ENCODE measurements around the gene KRT3. TPM values are rescaled to one million over a fixed set of nuclear protein-coding genes. Genes with fewer than 3 reads are reported as not detected.

Gene KRT3
- total RNA-seq, 1 experiment from 2014 or later: not detected

DNA sequence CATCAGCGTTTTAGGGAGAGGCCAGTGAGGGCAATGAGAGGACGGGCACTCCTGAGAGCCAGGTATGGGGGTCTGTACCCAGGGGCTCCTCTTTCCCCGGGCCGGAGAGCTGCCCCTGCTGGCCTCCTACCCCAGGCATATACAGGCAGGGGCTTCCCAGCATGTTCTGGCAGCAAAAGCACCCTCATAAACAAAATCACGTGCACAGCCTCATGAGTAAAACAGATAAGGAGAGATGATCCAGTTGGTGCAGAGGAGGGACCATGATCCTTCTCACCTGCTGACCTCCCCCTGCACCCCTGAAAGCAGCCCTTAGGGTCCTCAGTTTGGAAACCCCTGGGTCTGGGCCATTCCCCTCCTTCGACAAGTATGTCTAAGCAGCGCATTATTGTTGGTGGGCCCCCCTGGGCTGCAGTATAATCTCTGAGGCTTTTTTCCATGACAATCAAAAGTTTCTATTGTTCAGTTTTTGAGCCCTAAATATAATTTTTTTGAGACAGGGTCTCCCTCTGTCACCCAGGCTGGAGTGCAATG lies 23.0 kb upstream of the KRT3 start:
- Histone ChIP-seq H3K4me3 (replicated peaks in 1 of 2; ENCODE audit: low read depth in 1 of 2, low read length in 2 of 2) (no peak overlapping the region), H3K9me3 (ENCODE audit: control insufficient read depth in 1 of 2, insufficient read depth in 1 of 2, low read depth in 1 of 2, low read length in 2 of 2) (no peaks in the 10 kb centered on the region), H3K4me2 (ENCODE audit: low read length) (no peak overlapping the region), H3K9me2 (ENCODE audit: insufficient read depth) (no peaks in the 10 kb centered on the region), H3K27ac (ENCODE audit: low read depth, low read length) (no peak overlapping the region), H2AFZ (ENCODE audit: low read depth, low read length, poor library complexity, severe bottlenecking) (no peak overlapping the region), H4K20me1 (ENCODE audit: insufficient read depth) (no peaks in the 10 kb centered on the region), H3K79me2 (ENCODE audit: insufficient read depth, low read length) (no peaks in the 10 kb centered on the region), H3K27me3 (ENCODE audit: insufficient read depth, low read length) (0 out of 2 replicates have a peak, but pooled peaks cover 2% of the 10 kb centered on the region), H3K9ac (ENCODE audit: low read length) (no peak overlapping the region), H3K36me3 (ENCODE audit: control insufficient read depth in 1 of 2, insufficient read depth in 2 of 2, low read length in 2 of 2) (no peaks in the 10 kb centered on the region), H3K4me1 (ENCODE audit: control insufficient read depth in 1 of 2, insufficient read depth in 2 of 2, low read length in 2 of 2) (peaks cover 0 to 9% of the 10 kb centered on the region in 2 experiments; a peak in 2 of 4 replicates)
- ChIA-PET CTCF (no interaction called here), RAD21 (ENCODE audit: low non-redundant PET in 1 of 2, low total read pairs in 2 of 2, uncharacterized antibody in 2 of 2, unreplicated experiment in 2 of 2) (no interaction called here), POLR2A (no interaction called here)
- no peak for ATAC-seq
- DNase-seq (ENCODE audit: low read depth, low spot score): no peak
- BruUV-seq (replicated peaks): no TSS peak
- TF ChIP-seq ZFX (IDR thresholded peaks at IDR 0.05) (no peak), REST (IDR thresholded peaks at IDR 0.05; ENCODE audit: low read depth) (no peak), TCF7L2 (IDR thresholded peaks at IDR 0.05; ENCODE audit: borderline replicate concordance, extremely low read depth, insufficient read depth, insufficient read length) (no peak), EZH2 (IDR thresholded peaks at IDR 0.05) (no peak)
- intact Hi-C loops (cut with micrococcal nuclease): no loop called here

- Histone ChIP-seq H3K9me3 (ENCODE audit: control insufficient read depth in 1 of 2, insufficient read depth in 1 of 2, low read depth in 1 of 2, low read length in 2 of 2) (no peaks in the 10 kb centered on the region), H3K27ac (ENCODE audit: low read depth, low read length) (no peak overlapping the region), H3K9me2 (ENCODE audit: insufficient read depth) (no peaks in the 10 kb centered on the region), H3K4me2 (ENCODE audit: low read length) (no peak overlapping the region), H3K4me1 (ENCODE audit: control insufficient read depth in 1 of 2, insufficient read depth in 2 of 2, low read length in 2 of 2) (peaks cover 0 to 9% of the 10 kb centered on the region in 2 experiments; a peak in 2 of 4 replicates), H3K36me3 (ENCODE audit: control insufficient read depth in 1 of 2, insufficient read depth in 2 of 2, low read length in 2 of 2) (no peaks in the 10 kb centered on the region), H4K20me1 (ENCODE audit: insufficient read depth) (no peaks in the 10 kb centered on the region), H3K79me2 (ENCODE audit: insufficient read depth, low read length) (no peaks in the 10 kb centered on the region), H3K9ac (ENCODE audit: low read length) (no peak overlapping the region), H3K27me3 (ENCODE audit: insufficient read depth, low read length) (0 out of 2 replicates have a peak, but pooled peaks cover 2% of the 10 kb centered on the region), H3K4me3 (replicated peaks in 1 of 2; ENCODE audit: low read depth in 1 of 2, low read length in 2 of 2) (no peak overlapping the region), H2AFZ (ENCODE audit: low read depth, low read length, poor library complexity, severe bottlenecking) (no peak overlapping the region)
- BruUV-seq (replicated peaks): no TSS peak
- RAD21 ChIA-PET (ENCODE audit: low non-redundant PET in 1 of 2, low total read pairs in 2 of 2, uncharacterized antibody in 2 of 2, unreplicated experiment in 2 of 2): no interaction called here
- CTCF ChIA-PET: no interaction called here
- POLR2A ChIA-PET: no interaction called here
- intact Hi-C loops (cut with micrococcal nuclease): no loop called here
- ATAC-seq: no peak
- DNase-seq (ENCODE audit: low read depth, low spot score): no peak
- TF ChIP-seq, protein P1, sequence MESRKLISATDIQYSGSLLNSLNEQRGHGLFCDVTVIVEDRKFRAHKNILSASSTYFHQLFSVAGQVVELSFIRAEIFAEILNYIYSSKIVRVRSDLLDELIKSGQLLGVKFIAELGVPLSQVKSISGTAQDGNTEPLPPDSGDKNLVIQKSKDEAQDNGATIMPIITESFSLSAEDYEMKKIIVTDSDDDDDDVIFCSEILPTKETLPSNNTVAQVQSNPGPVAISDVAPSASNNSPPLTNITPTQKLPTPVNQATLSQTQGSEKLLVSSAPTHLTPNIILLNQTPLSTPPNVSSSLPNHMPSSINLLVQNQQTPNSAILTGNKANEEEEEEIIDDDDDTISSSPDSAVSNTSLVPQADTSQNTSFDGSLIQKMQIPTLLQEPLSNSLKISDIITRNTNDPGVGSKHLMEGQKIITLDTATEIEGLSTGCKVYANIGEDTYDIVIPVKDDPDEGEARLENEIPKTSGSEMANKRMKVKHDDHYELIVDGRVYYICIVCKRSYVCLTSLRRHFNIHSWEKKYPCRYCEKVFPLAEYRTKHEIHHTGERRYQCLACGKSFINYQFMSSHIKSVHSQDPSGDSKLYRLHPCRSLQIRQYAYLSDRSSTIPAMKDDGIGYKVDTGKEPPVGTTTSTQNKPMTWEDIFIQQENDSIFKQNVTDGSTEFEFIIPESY (IDR thresholded peaks at IDR 0.05; ENCODE audit: extremely low read depth, insufficient replicate concordance, low read length): no peak
- TF ChIP-seq MAX (IDR thresholded peaks at IDR 0.05) (no peak), CBX3 (IDR thresholded peaks at IDR 0.05; ENCODE audit: low read depth) (no peak), ELF1 (IDR thresholded peaks at IDR 0.05; ENCODE audit: borderline replicate concordance, low read depth) (no peak), CTCF (IDR thresholded peaks at IDR 0.05 in 2 of 3, conservative IDR thresholded peaks at IDR 0.05 in 1 of 3; ENCODE audit: borderline replicate concordance in 1 of 3, insufficient read depth in 1 of 3, low read depth in 2 of 3, low read length in 2 of 3) (no peak), SRF (IDR thresholded peaks at IDR 0.05; ENCODE audit: low read depth) (no peak), CEBPB (IDR thresholded peaks at IDR 0.05; ENCODE audit: low read depth) (no peak), FOSL1 (IDR thresholded peaks at IDR 0.05; ENCODE audit: low read depth) (no peak), SP1 (IDR thresholded peaks at IDR 0.05; ENCODE audit: low read depth) (no peak)
Measured at GRCh38 chr12:52818388-52818787, 22.5 kb upstream of the KRT3 start.

Measured in HCT116 (cell line).